ENCODE results near the gene HAPLN3. TPM values are rescaled to one million over a fixed set of nuclear protein-coding genes. Genes with fewer than 3 reads are reported as not detected.

HAPLN3 gene
- total RNA-seq, 1 donor from 2014 or later = 189 TPM

- Histone ChIP-seq H3K27me3 (no peaks in the 10 kb centered on the region), H3K4me1 (peaks cover 10 to 77% of the 10 kb centered on the region in 2 donors), H3K9me3 (no peaks in the 10 kb centered on the region), H3K36me3 (peaks cover 56 to 80% of the 10 kb centered on the region in 2 donors), H3K4me3 (no peak overlapping the region), H3K27ac (peak overlapping the region; percentile 81 to 83)
- intact Hi-C loops (cut with DNase I) = loop anchor here (5.0 kb wide), 1 partner anchor 226 kb away; no protein-coding TSS in a partner anchor
- TF ChIP-seq CTCF (IDR thresholded peaks at IDR 0.05) = no peak
- no peak for DNase-seq (ENCODE audit: low spot score in 2 of 2)
Observed at GRCh38 chr15:88901508-88902220, 6.3 kb upstream of the HAPLN3 start.

DNA sequence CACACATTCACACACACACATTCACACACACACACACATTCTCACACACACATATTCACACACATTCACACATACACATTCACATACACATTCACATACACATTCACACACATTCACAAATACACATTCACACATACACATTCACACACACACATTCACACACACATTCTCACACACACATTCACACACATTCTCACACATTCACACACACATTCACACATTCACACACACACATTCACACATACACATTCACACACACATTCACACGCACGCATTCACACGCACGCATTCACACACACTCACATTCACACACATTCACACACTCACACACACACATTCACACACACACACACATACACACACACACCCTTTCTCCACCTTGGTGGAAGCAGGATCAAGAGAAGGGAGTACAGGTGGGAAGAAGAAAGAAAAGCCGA lies 5.7 kb upstream of the HAPLN3 start:
- intact Hi-C loops (cut with DNase I) = loop anchor here (5.0 kb wide), 1 partner anchor 226 kb away; no protein-coding TSS in a partner anchor
- H3K9me3 ChIP-seq = no peaks in the 10 kb centered on the region
- H3K36me3 ChIP-seq = peaks cover 51 to 73% of the 10 kb centered on the region in 2 donors
- H3K27ac ChIP-seq = peak overlapping the region; percentile 81 to 83
- H3K4me3 ChIP-seq = no peak overlapping the region
- no peak for DNase-seq (ENCODE audit: low spot score in 2 of 2)
- H3K4me1 ChIP-seq = peaks cover 11 to 80% of the 10 kb centered on the region in 2 donors
- no peaks in the 10 kb centered on the region for H3K27me3 ChIP-seq
- TF ChIP-seq CTCF (IDR thresholded peaks at IDR 0.05) = no peak

DNA sequence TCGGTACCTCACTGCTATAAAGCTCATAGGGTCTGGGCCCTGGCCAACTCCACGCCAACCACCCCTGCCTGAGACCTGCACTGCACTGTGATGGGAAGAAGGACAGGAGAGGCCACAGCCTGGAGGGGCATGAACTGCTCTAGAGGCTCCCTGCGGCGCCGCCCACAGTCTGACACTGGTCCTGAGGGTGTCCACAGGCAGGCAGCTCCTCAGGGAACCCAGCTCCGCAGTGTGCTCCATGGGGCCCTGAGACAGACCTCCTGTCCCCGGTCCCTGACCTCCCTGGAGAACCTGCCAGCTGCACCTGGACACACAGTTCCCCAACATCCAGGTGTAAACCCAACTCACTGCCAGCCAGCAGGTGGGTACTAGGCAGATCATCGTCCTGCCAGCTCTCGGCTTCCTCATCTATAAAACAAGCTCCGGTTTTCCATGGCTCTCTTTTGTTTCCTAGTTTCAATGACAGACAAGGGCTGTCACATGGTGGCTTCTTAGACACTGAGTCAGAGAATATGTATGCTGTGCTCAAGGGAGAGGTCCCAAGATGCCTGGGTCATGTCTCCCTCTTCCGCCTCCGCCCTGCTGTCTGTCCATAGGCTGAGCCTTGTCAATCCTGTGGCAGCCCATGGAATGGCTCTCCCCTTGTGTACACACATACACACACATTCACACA lies 5.1 kb upstream of the HAPLN3 start:
- no peak for DNase-seq (ENCODE audit: low spot score in 2 of 2)
- Histone ChIP-seq H3K27me3 (no peaks in the 10 kb centered on the region), H3K4me1 (peaks cover 9 to 82% of the 10 kb centered on the region in 2 donors), H3K36me3 (peaks cover 45 to 68% of the 10 kb centered on the region in 2 donors), H3K27ac (peak overlapping the region; percentile 81 to 83), H3K9me3 (no peaks in the 10 kb centered on the region), H3K4me3 (no peak overlapping the region)
- intact Hi-C loops (cut with DNase I) = loop anchor here (5.0 kb wide), 1 partner anchor 227 kb away; no protein-coding TSS in a partner anchor
- no peak for TF ChIP-seq CTCF (IDR thresholded peaks at IDR 0.05)

- no peak for DNase-seq (ENCODE audit: low spot score in 2 of 2)
- peak overlapping the region; percentile 81 to 83 for H3K27ac ChIP-seq
- no peak overlapping the region for H3K4me3 ChIP-seq
- intact Hi-C loops (cut with DNase I) = loop anchor here (5.0 to 10.0 kb wide), 2 partner anchors 298 to 436 kb away; partner anchors contain the start of gene POLG
- peaks cover 40 to 58% of the 10 kb centered on the region in 2 donors for H3K36me3 ChIP-seq
- H3K9me3 ChIP-seq = no peaks in the 10 kb centered on the region
- H3K27me3 ChIP-seq = no peaks in the 10 kb centered on the region
- peaks cover 3 to 74% of the 10 kb centered on the region in 2 donors for H3K4me1 ChIP-seq
- no peak for TF ChIP-seq CTCF (IDR thresholded peaks at IDR 0.05)
Observed at GRCh38 chr15:88899251-88899650, 3.9 kb upstream of the HAPLN3 start.

DNA sequence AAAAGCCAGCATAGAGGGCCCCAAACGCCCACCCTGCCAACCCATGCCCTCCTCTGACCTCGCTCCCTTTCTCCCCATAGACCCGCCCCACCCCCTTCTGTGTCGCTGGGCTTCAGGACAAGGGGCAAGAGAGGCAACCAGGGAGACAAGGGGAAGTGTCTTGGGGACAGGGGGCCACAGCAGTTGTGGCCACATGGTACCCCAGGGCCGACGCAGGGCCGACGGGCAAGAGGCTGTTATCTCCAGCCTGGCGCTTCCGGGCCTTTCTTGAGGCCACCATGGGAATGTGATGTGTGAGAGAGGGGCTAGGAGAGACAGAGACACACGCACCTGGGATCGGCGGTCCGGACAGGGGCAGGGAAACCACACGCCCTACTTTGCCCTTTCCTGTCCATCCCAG lies 3.4 kb upstream of the HAPLN3 start:
- Histone ChIP-seq H3K27ac (peak overlapping the region; percentile 81 to 83), H3K36me3 (peaks cover 36 to 54% of the 10 kb centered on the region in 2 donors), H3K4me3 (no peak overlapping the region), H3K4me1 (peaks cover 3 to 77% of the 10 kb centered on the region in 2 donors), H3K27me3 (no peaks in the 10 kb centered on the region), H3K9me3 (no peaks in the 10 kb centered on the region)
- intact Hi-C loops (cut with DNase I) = loop anchor here (5.0 to 10.0 kb wide), 2 partner anchors 299 to 436 kb away; partner anchors contain the start of gene POLG
- no peak for TF ChIP-seq CTCF (IDR thresholded peaks at IDR 0.05)
- DNase-seq (ENCODE audit: low spot score in 2 of 2) = no peak
